Activated CD4-positive, CD25-positive, alpha-beta regulatory T cell treated with anti-CD3 and anti-CD28 coated beads, Interleukin-2, amount 50 U/mL, for 24 hours (primary cell): Measurements from ENCODE around the gene ARSG.
"Not testable (repeated sequence)": the region's sequence is repeated elsewhere in the genome, so short reads cannot be mapped to it uniquely, and the experiment has no call there.

Experiments
- ATAC-seq, 2 donors: fragments of 150-1000 bp; cut with Tn5 transposase; one replicate each; pipeline ENCODE4 v1.10.0; 2021; ENCODE audit warnings: mild to moderate bottlenecking in 1 of 2, moderate library complexity in 1 of 2

ARSG gene

GRCh38 chr17:68399638-68400403 is 108.5 kb downstream of the ARSG start:
- peak; percentile 81 to 86 for ATAC-seq

DNA sequence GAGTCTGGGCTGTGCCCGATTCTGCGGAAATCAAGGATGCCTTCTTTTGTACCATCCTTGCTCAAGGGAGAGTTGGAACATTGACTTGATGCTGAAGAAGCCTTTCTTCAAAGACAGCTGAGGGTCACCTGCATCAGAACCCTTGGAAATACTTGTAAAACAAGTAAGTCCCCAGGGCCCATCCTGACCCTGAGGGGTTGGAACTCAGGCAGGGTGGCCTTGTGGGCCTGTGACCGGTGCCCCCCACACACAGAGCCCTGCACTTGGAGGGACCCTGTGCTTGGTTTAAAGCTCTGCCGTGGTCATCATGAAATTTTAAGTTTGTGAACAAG is 109.1 kb downstream of the ARSG start:
- ATAC-seq = no peak

DNA sequence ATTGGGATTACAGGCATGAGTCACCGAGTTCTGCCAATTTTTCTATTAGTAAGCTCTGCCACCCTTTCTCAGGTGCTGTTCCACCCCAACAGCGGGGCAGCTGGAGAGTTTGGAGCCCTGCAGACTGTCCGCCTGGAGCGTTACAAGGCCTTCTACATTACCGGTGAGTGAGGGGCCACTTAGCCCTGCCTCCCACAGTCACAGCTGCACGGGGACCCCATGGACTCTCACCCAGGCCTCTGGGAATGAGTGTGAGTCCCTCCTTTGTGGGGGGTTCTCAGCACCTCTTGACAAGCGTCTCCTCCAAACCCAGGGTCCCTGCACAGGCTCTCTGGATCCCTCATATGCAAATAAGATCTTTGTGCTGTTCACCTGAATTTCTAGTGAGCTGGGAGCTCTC is 110.0 kb downstream of the ARSG start:
- ATAC-seq = no peak

DNA sequence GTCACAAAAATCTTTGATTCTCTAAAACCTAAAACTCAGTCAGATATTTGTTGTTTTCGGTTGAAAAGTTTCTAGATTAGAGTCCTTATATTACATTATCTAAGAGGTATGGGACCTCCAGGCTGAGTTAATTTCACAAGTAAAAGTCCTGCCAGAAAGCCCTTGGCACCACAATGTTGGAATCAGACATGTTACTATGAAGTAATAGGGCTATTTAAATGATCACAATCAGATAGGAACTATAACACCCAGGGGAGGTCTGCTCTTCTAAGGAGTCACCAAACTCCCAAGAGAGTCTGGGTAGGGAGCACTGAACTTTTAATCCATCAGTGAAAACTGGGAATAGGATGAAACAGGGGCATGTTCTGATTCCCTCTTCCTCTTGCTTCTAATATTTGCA is 111.8 kb downstream of the ARSG start:
- no peak for ATAC-seq

- ATAC-seq = not testable (repeated sequence)
Measured at GRCh38 chr17:68403837-68404236, 112.5 kb downstream of the ARSG start.

- not testable (repeated sequence) for ATAC-seq
Measured at GRCh38 chr17:68407656-68408055, 116.4 kb downstream of the ARSG start.

DNA sequence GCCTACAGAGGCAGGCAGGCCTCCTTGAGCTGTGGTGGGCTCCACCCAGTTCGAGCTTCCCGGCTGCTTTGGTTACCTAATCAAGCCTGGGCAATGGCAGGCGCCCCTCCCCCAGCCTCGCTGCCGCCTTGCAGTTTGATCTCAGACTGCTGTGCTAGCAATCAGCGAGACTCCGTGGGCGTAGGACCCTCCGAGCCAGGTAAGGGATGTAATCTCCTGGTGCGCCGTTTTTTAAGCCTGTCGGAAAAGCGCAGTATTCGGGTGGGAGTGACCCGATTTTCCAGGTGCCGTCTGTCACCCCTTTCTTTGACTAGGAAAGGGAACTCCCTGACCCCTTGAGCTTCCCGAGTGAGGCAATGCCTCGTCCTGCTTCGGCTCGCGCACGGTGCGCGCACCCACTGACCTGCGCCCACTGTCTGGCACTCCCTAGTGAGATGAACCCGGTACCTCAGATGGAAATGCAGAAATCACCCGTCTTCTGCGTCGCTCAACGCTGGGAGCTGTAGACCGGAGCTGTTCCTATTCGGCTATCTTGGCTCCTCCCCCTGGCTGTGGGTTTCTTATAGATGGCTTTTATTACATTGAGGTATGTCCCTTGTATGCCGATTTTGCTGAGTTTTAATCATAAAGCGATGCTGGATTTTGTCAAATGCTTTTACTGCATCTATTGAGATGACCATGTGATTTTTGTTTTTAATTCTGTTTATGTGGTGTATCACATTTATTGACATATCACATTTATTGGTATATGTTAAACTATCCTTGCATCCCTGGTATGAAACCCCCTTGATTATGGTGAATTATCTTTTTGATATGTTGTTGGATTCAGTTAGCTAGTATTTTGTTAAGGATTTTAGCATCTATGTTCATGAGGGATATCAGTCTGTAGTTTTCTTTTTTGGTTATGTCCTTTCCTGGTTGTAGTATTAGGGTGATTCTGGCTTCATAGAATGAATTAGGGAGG is 122.6 kb downstream of the ARSG start:
- peak in 1 of 2 donors; percentile 75 for ATAC-seq

GRCh38 chr17:68414901-68415300 is 123.6 kb downstream of the ARSG start:
- not testable (repeated sequence) for ATAC-seq

GRCh38 chr17:68417317-68417716 is 126.0 kb downstream of the ARSG start:
- ATAC-seq = no peak

GRCh38 chr17:68418876-68419275 is 127.6 kb downstream of the ARSG start:
- ATAC-seq = no peak

- ATAC-seq = no peak
Measured at GRCh38 chr17:68420065-68420464, 128.8 kb downstream of the ARSG start.

- no peak for ATAC-seq
Measured at GRCh38 chr17:68421486-68421885, 130.2 kb downstream of the ARSG start.

GRCh38 chr17:68422821-68423220 is 131.5 kb downstream of the ARSG start:
- no peak for ATAC-seq

DNA sequence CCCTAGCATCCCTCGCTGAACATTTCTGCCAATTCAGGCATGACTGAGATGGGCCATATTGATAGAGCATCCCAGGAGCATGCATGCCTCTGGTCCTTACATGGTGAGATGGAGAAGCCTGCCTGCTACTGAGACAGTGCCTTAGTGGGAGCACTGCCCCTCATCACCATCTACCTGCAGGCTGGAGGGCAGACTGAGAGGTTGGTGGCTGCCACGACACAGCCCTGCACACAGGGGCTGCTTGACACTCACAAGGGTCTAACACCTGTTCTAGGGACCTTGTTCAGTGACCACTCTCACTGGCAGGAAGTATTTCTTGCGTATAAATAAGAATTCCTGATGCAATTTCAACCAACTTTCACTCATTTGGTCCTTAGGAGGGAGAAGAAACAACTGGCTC is 132.0 kb downstream of the ARSG start:
- ATAC-seq = no peak

- no peak for ATAC-seq
Measured at GRCh38 chr17:68424203-68424602, 132.9 kb downstream of the ARSG start.

- no peak for ATAC-seq
Measured at GRCh38 chr17:68424861-68425260, 133.6 kb downstream of the ARSG start.

DNA sequence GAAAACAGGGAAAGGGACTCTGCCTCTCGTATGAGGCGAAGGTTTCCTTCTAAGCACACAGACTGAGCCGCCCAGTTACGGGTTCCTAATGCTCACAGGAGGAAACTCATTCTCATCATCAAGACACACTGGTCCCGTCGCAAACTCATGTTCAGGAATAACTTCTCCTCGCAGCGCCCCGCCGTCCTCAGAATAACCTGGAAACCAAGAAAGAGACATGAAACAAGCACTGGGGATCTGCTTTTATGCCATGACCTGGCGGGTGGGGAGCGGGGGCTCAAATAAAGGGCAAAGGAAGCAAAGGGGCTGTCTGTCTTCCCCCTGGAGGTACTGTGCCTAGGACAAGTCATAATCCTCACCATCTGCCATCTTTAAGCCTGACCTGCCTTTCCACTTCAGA is 134.7 kb downstream of the ARSG start:
- no peak for ATAC-seq

DNA sequence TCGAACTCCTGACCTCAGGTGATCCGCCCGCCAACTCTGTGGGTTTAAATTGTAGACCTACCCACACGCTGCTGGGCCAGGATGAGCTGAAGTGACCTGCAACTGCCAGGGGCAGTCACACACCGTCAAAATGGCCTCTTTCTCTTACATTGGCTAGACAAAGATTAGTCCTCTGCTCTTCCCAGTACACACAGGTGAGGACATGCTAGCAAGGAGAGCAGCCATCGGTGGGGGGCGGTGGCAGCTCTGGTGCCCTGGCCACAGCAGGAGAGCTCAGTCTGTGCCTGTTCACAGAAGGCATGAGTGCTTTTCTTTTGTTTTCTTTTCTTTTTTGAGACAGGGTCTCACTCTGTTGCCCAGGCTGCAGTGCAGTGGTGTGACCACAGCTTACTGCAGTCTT is 136.3 kb downstream of the ARSG start:
- ATAC-seq = no peak

- no peak for ATAC-seq
Measured at GRCh38 chr17:68428498-68429172, 137.3 kb downstream of the ARSG start.

- ATAC-seq = no peak
Measured at GRCh38 chr17:68429881-68430280, 138.6 kb downstream of the ARSG start.

DNA sequence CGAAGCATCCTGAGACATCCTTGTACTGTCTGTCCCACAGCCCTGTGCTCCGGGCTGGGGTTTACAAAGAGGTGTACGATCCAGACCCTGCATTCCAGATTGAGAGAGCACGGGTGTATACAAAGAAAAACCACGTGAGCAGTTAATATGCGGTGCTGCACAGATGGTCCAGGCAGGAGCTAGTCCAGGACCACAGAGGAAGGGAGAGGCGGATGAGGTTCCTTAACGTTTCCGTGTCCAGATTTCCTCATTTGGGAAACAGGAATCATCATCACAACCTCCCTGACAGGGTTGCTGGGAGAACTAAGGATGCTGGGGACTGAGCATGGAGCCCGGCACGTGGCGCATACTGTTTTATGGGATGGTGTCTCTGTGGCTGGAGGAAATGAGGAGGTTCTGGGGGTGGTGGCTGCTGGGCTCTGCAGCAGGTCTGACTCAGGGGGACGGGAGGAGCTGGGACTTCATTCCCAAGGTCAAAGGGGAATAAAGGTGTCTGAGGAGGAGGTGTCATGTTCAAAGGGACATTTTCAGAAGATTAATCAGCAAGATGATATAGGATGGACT is 139.8 kb downstream of the ARSG start:
- no peak for ATAC-seq

DNA sequence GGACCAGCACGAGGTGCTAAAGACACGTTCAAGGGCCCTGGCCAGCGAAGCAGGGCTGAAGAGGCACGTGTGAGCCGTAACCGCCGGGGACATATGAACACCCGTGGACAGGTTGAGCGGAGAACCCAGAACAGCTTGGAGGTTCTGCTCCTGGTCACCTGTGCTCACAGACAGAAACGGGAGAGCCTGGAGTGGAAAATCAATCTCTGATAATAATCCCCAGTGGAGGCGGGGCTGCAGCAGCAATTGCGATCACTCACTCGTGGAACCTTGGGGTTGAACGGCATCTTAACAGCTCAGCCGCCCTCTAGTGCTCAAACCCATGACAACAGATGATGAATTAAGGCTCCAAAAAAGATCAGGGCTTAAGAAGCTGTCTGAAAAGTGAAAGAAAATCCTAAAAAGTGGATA is 140.4 kb downstream of the ARSG start:
- no peak for ATAC-seq
